HG02623 (cell line): ENCODE measurements around the gene KLHL22.
"Not testable (repeated sequence)": the region's sequence is repeated elsewhere in the genome, so short reads cannot be mapped to it uniquely, and the experiment has no call there.

Experiments
- ATAC-seq: cut with Tn5 transposase; IDR thresholded peaks from one replicate; pipeline ENCODE4 v1.9.1; 2021; ENCODE audit warnings: moderate library complexity; ENCODE audit not compliant: unreplicated experiment

KLHL22 gene, protein sequence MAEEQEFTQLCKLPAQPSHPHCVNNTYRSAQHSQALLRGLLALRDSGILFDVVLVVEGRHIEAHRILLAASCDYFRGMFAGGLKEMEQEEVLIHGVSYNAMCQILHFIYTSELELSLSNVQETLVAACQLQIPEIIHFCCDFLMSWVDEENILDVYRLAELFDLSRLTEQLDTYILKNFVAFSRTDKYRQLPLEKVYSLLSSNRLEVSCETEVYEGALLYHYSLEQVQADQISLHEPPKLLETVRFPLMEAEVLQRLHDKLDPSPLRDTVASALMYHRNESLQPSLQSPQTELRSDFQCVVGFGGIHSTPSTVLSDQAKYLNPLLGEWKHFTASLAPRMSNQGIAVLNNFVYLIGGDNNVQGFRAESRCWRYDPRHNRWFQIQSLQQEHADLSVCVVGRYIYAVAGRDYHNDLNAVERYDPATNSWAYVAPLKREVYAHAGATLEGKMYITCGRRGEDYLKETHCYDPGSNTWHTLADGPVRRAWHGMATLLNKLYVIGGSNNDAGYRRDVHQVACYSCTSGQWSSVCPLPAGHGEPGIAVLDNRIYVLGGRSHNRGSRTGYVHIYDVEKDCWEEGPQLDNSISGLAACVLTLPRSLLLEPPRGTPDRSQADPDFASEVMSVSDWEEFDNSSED

DNA sequence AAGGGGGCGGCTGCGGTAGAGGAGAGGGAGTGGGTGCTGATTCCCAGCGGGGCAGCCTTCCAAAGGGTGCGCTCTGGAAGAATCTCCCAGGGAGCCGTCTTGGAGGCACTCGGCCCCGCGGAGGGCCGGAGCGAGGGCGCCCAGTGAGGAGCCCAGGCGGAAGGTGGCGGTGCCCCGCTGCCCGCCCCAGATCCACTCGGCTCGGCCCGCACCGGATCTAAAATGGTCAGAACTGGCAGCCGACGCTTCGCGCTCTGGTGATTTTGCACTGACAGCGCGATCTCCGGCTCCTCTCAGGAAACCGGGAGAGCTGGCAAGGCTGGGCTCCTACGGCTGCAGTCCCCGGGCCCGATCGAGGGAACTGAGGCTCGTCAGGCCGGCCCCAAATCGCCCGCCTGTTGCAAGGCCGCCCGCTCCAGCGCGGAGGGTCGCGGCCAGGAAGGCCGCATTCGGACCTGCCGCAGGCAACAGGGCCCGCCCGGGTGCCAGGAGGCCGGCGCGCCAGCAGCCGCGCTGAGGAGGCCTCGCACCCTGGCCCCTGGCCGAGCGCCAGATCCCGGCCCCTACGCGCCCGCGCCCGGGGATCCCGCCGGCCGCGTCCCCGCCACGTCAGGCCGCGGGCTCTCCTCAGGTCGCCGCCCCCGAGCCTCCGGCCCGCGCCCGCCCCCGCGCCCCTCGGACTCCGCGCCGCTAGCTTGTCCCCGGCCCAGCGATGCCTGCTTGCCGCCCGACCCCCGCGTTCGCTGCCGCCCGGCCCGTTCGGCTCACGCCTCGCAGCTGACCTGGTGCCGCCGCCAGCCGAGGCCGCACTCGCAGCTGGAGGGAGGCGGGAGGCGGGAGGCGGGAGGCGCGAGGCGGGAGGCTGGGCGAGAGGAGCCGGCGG is at the start of gene KLHL22:
Gene KLHL22 (minus strand): TSS at position 818 of the 883 bp plus-strand sequence. CDS start 6,584 bp downstream, outside the sequence.
- peak; percentile 34 for ATAC-seq

DNA sequence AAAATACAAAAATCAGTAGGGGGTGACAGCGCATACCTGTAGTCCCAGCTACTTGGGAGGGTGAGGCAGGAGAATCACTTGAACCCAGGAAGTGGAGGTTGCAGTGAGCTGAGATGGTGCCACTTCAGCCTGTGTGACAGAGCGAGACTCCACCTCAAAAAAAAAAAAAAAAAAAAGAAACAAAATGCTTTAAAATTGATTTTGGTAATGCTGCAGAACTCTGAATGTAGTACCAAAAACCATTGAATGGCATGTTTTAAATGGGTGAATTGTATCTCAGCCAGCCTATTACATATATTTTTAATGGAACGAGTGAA is 49.7 kb upstream of the KLHL22 start:
- ATAC-seq: not testable (repeated sequence)

DNA sequence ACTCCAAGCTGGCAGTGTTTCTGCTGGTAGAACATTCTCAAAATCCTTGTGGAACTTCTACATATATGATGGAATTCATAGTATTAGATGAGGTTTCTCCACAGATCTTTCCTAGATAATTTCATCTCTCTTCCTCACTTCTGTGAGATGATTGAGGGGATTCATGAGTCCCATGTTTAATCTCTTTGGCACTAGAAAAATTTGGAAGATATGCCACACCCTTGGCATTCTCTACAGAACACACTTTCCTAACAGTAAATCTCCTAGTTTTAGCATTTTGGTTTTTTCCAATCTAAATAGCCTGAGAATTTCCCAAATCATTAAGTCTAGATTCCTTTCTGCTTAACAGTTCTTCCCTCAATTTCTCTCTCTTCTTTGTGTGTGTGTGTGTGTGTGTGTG is 47.1 kb upstream of the KLHL22 start:
- ATAC-seq: no peak

DNA sequence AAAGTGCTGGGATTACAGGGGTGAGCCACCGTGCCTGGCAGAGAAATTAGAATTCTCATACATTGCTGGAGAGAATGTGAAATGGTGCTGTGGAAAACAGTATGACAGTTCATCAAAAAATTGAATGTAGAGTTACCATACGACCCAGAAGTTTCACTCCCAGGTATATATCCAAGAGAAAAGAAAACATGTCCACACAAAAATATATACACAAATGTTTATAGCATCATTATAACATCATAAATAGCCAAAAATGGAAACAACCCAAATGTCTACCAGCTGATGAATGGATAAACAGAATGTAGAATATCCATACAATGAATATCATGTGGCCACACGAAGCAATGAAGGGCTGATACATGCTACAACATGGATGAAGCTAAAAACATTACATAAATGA is 46.5 kb upstream of the KLHL22 start:
- no peak for ATAC-seq

DNA sequence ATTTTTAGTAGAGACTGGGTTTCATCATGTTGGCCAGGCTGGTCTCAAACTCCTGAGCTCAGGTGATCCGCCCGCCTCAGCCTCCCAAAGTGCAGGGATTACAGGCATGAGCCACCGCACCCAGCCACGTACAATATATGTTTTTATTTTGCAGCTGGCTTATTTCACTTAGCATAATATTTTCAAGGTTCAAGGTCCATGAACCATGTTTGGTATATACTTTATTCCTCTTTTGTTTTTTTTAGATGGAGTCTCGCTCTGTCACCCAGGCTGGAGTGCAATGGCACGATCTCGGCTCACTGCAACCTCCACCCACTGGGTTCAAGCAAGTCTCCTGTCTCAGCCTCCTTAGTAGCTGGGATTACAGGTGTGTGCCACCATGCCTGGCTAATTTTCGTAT is 43.3 kb upstream of the KLHL22 start:
- ATAC-seq: not testable (repeated sequence)

DNA sequence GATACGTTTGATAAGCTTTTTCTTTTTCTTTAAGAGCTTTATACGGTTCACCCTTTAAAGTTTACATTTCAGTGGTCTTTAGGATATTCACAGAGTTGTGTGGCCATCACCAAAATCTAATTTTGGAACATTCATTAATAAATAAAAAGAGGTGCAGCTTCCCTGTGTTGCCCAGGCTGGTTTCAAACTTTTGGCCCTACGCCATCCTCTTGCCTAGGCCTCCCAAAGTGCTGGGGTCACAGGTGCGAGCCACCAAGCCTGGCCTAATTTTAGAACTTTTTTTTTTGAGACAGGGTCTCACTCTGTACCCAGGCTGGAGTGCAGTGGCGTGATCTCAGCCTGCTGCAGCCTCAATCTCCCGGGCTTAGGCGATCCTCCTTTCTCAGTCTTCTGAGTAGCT is 42.4 kb upstream of the KLHL22 start:
- no peak for ATAC-seq

DNA sequence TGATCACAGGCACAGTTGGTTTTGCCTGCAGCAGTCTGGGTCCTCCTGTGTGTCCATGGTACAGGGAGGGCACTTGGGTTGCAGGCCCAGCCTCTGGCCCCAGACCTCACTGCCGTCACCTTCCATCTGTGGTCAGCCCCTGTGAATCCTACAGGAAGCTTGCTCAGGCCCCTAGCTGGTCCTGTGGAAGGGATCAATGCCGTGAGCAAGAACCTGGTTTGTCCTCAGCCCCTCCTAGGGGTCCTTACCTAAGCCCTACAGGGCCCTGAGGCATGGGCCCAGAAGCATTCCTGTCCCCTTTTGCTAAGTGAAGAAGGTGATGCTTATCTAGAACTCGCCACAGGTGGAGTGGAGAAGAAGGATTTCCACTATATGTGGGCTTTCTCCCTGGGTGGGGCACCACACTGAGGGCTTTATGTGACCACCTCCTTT is 41.7 kb upstream of the KLHL22 start:
- no peak for ATAC-seq

DNA sequence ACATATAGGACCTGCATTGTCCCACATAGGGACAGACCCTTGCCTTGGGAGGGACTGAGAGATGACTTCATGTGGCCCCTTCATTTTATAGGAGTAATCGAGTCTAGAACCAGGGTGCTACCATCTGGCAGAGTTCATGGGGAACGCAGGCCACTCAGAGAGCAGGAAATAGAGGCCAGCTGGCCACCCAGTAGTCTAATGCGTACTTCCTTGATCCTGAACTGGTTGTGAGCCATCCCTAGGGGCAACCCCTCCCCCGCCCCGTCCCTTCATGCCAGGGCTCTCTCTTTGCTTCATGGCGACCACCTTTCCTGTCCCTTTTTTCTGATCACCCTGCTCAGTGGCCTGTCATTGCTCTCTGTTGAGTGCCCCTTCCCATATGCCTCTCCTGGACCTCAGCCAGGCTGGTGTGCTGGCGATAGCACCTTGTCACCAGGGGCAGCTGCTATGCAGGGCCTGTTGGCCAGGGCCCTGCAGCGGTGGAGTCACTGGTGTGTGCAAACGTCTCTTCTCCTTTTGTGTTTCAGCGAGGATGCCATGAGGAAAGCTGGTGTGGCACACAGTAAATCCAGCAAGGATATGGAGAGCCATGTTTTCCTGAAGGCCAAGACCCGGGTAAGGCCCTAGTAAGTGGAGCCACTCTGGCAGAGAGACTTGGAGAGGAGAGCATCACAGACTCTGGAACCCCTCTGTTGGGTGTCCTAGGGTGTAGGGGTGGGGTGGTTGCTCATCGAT is 41.2 kb upstream of the KLHL22 start:
- ATAC-seq: no peak

DNA sequence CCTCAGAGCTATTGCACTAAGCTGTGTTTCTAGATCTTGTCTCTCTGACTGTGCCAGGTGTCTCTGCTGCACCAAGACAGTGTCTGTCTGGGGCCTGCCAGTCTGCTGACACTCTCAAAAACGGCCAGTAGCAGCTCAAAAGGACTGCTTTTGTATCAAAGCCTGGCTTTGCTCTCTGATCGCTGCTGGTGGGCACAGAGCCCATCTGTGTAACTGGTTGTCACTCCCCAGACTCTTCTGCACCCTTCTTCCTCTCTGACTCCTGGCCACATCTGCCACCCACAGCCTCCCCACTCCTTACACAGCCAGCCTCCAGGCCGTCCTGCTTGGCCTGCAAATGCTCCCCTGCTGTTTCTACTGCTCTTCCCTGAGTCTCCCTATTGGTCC is 38.3 kb upstream of the KLHL22 start:
- no peak for ATAC-seq

DNA sequence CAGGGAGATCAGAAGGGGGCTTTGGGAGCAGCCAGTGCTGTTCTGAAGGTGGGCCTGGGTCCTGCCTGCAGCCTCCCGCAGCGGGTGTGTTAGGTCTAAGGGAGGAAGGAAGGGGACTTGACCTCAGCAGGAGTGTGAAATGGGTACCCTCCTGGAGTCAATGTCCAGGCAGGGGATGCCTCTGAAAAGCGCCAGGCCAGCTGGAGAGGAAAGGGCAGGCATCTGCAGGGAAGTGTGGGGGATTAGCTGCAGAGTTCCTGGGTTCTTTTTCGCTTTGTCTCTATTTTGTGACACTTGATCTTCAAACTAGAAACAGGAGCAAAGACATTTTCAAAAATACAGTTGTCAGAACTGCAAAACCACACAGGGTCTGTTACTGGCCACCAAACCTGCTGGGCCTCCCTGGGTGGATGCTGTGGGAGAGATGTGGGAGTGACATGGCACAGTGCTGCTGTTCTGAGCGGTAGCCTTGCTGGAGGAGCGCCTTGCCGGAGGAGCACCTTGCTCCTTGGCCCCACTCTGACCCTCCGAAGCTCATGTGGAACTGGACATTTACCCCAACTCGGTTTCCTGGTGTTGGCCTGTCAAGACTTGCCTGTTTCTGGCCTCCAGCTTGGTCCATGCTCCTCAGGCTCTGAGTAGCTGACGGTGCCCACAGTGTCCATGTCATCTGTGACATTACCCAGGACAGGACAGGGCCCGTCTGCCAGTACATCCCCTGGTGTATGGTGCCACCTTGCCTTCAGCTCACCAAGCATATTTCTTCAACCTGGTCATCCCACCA is 37.7 kb upstream of the KLHL22 start:
- no peak for ATAC-seq

DNA sequence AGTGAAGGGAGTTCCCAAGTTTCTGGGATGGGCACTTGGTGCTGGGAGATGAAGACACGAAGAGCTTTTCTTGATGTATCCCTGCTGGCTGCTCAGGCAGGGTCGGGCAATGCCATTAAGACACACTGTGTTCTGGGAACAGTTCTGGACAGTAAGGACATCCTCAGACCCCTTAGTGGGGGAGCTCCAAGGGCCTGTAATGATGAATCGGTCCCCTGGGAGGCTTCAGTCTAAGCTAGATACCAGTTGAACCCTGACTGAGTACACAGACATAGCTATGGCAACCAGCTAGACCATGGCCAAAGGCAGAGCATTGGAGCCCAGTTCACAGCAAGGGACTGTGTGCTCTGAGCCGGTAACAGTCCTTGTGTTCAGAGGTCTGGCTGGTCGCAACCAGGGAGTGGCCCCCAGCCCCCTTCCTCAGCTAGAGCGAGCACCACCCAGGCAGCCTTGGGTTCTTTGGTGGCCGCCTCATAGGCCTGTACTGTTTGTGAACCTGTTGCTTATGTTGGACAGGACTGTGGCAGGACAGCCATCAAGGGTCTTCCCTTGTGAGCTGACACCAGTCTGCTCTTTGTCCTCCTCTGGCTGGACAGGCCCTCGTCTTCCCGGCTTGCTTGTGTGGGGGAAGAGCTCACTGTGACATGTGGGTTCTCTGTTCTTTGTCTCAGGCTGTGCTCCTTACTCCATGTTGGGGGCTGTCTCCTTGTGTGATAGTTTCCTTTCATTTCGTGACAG is 36.8 kb upstream of the KLHL22 start:
- ATAC-seq: no peak

DNA sequence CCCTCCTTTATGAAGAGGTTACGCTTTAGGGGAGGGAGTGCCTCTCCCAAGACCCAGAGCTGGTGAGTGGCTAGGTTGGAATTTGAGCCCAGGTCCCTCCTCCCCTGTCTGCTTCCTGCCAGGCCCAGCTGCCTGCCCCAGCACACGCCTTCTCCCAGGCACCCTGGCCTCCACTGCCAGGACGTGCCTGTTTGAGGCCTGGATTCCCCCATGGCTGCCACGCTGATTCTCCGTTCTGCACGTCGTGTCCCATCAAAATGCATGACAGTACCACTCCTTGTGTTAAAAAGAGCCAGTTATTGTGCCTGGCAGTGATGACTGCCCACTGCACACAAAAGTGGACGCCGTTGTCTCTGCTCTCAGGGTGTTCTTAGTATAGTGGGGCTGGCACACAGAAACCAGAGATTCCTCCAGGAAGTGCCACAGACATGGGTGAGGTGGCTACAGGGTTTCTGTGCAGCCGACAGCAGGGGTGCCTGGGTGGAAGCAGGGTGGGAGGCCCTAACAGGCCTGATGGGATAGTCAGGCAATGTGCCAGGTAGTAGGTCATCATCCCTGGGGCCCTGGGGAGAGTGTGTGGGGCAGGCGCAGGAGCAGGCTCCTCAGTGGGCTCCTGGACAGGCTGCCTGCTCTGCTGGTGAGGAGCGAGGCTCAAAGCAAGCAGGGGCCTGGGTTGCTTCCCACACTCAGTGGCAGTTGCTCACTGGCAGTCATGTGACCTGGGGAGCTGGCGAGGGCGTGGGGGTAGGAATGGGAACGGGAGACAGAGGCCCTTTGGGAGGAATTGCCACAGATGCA is 36.0 kb upstream of the KLHL22 start:
- no peak for ATAC-seq

DNA sequence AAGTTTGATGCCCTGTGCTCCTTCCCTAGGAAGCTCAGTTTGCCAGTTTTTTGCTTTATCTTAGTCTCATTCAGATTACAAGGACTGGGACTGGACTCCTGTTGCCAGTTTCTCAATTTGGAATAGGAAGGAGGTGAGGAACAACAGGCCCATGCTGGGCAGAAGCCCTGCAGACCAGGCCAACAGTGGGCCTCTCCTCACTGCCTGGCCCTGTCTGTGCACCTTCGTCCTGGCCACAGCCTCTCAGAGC is 35.5 kb upstream of the KLHL22 start:
- ATAC-seq: no peak

DNA sequence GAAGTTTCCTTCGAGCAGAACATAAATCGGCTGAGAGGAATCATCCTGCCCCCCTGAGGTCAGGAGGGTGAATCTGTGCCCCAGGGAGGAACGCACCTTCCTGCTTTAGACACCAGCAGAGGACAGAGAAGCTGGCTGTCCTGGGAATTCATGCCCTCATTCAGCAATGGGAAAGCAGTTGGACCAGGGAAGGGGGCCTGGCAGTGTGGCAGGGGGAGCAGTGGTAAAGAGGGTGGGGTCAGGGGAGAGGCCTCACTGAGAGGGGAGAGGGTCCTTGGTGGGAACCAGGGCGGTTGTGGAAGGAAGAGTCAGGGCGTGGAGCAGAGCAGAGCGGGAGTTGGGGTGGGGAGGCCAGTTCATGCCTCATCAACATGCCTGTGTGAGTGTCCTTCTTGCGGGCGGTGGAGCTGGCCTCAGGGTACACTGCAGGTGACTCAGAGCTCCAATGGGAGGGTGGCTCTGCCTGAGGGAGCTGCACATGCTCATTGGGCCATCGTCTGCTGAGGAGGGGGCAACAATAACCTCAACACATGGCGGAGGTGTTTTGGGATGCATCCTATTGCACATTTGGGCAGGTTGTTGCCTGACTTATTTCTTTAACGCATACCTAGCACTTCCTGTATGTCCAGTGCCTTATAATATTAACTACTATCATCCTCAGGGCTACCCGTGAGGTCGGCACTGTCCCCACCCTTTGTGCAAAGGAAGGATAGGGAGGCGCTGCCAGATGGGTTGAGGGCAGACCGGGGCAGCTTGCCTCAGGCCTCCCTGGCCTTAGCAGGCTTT is 35.0 kb upstream of the KLHL22 start:
- ATAC-seq: no peak

DNA sequence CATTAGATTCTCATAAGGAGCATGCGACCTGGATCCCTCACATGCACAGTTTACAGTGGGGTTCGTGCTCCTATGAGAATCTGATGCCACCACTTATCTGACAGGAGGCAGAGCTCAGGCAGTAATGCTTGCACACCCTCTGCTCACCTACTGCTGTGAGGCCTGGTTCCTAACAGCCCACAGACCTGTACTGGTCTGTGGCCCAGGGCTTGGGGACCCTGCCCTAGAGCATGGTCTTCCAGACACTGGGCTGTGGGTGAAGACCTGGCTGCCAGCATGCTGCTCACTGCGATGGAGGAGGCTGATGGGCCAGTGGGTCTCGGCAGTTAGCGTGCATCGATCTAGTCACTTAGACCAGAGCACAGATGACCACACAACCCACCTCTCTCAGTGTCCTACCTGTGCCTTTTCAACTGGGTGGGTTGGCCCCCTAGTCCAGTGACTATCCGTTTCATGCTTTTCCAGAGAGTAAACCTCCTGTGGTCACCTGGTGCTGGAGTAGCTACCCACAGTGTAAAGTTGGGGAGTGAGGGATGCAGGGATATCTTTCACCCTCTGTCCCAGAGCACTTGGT is 32.9 kb upstream of the KLHL22 start:
- no peak for ATAC-seq

DNA sequence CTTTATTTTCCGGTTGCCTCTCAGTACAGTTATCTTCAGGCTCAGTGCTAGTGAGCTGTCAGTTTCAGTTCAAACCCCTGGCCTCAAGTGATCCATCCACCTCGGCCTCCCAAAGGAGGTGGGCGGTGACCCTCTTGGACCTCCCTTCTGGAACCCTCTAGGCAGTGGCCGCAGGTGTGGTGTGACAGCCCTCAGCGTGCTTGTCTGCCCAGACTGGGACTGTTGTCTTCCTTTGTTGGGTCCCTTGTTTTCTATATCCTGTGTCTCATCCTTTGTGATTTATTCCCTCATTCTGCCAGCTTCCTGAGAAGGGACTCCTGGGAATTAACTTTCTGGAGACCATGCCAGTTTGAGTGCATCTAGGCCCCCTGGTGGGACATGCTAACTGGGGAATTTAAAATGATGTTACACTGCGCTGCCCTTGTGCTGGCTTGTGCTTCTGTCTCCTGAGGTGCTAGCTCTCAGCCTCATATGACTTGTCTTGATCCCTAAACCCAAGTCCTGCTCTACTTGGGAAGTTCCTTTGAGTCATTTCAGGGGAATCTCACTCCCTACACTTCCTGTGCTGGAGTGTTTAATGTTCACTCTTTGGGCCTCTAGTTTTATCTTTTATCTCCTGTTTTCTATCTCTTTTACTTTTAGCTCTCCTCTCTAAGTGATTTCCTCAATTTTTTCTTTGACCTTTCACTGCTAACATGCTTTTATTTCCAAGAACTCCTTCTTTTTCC is 31.2 kb upstream of the KLHL22 start:
- ATAC-seq: no peak

DNA sequence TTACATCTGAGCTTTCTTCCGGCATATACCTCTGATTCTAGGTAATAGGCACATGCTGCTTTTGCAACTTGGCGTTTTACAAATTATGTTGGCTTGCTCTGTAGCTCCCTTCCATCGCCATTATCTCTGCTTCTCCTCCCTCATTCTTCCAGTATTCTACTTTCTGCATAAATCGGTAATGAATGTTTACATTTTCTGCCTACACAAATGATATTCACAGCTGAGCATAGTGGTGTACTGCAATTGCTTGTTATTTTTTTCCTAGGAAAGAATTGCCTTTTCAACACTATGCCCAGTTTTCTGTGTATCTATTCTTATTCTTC is 30.7 kb upstream of the KLHL22 start:
- ATAC-seq: no peak
